Body of pancreas (tissue), 4 donors: ENCODE data around the gene CHN1. TPM values are rescaled to one million over a fixed set of nuclear protein-coding genes. Genes with fewer than 3 reads are reported as not detected.

Source experiments
- ATAC-seq: fragments of 150-250 bp; one replicate; pipeline ENCODE4 v1.9.1; 2016
- DNase-seq, 4 donors: peaks; one replicate each; pipeline ENCODE4 v3.0.0-alpha.2; 2019
- H3K27ac ChIP-seq, 4 donors: fragments of 200-600 bp; sonication (generic); 1 replicate in 3 of 4; 2 replicates in 1 of 4; pipeline versions ENCODE4 v1.5.1 to v1.6.1; 2016 to 2019; ENCODE audit warnings: mild to moderate bottlenecking in 1 of 4, mixed read lengths in 1 of 4, moderate library complexity in 1 of 4
- H3K27me3 ChIP-seq, 2 donors: fragments of 200-600 bp; sonication (generic); one replicate each; pipeline ENCODE4 v1.6.0; 2016; ENCODE audit warnings: mild to moderate bottlenecking in 1 of 2
- H3K36me3 ChIP-seq, 2 donors: fragments of 200-600 bp; sonication (generic); replicated peaks in 1 of 2; 2 replicates each; pipeline ENCODE4 v1.5.1; 2016; ENCODE audit warnings: low read depth in 2 of 2; ENCODE audit not compliant: insufficient read depth in 1 of 2
- H3K4me1 ChIP-seq: fragments of 200-600 bp; sonication (generic); one replicate; pipeline ENCODE4 v1.6.0; 2016
- H3K4me3 ChIP-seq, 2 donors: fragments of 200-600 bp; sonication (generic); 1 replicate in 1 of 2; 2 replicates in 1 of 2; pipeline ENCODE4 v1.5.1; 2016 to 2019
- H3K9me3 ChIP-seq, 3 donors: fragments of 200-600 bp; sonication (generic); 1 replicate in 2 of 3; 2 replicates in 1 of 3; pipeline ENCODE4 v1.5.1; 2016
- POLR2A ChIP-seq, 3 donors: fragments of 450-650 bp; IDR thresholded peaks; one replicate each; pipeline ENCODE4 v1.6.1; 2016; ENCODE audit warnings: antibody characterized with exemption in 3 of 3, mild to moderate bottlenecking in 2 of 3
- WGBS, 2 donors: methylation state at CpG; one replicate each; pipeline ENCODE4 v1.1.5; 2017; 5-methylcytosine and 5-hydroxymethylcytosine counted together
- intact Hi-C: fragments of 100-400 bp; cut with DNase I; formaldehyde crosslinking; loops from one replicate; pipeline ENCODE4 v1.15.1; 2023
- total RNA-seq, 2 donors: library from RNA; depleted of rRNA; stranded (reverse); fragments of >200 nt; gene quantifications; one replicate each; pipeline ENCODE4 v1.1.0, GENCODE V29; 2016
- TF ChIP-seq, protein P1 (sequence below), 7 experiments: fragments of 450-650 bp in 4 of 7; fragments of 200-600 bp in 3 of 7; sonication (generic) in 3 of 7; IDR thresholded peaks; one replicate each; pipeline ENCODE4 v1.5.1; 2016 to 2019; ENCODE audit warnings: antibody characterized with exemption in 7 of 7

The CHN1 gene
- total RNA-seq, 2 donors from 2014 or later = 2.9 to 11.9 TPM

DNA sequence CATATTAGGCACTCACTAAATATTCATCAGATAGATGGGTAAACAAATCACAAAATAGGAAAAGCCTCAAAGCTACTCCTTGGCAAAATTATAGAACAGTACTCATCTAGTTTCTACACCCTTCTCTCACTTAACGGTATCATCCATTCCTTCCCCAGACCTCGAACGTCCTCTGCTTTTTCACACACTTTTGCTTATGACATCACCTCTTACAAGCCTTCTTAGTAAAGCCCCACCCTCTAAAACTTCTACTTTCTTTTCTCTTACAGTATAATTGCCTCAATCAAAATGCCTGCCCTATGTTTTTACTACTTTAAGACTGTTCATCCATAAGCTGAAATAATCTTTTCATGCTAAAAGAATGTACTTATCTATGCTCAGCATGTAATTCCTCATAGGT lies 8.1 kb downstream of the CHN1 start:
- intact Hi-C loops = no loop called here
- no peak for TF ChIP-seq POLR2A (IDR thresholded peaks at IDR 0.05)
- TF ChIP-seq, protein P1, sequence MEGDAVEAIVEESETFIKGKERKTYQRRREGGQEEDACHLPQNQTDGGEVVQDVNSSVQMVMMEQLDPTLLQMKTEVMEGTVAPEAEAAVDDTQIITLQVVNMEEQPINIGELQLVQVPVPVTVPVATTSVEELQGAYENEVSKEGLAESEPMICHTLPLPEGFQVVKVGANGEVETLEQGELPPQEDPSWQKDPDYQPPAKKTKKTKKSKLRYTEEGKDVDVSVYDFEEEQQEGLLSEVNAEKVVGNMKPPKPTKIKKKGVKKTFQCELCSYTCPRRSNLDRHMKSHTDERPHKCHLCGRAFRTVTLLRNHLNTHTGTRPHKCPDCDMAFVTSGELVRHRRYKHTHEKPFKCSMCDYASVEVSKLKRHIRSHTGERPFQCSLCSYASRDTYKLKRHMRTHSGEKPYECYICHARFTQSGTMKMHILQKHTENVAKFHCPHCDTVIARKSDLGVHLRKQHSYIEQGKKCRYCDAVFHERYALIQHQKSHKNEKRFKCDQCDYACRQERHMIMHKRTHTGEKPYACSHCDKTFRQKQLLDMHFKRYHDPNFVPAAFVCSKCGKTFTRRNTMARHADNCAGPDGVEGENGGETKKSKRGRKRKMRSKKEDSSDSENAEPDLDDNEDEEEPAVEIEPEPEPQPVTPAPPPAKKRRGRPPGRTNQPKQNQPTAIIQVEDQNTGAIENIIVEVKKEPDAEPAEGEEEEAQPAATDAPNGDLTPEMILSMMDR (IDR thresholded peaks at IDR 0.05) = no peak

DNA sequence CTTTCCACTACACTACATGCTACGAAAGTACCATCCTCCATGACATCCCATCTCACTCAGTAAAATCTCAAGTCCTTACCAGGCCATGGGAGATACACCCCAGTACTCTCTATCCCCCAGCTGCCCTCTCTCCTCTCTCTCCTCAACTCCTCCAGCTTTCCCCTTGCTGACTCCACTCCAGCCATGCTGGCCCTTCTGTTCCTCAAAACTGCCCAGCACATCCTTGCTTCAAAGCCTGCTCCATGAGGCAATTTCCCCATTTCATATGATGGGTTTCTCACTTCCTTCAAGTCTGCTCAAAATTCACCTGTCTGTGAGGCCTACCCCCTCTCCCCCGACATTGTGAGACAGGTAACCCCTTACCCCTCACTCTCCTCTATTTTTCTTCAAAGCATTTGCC lies 8.6 kb downstream of the CHN1 start:
- TF ChIP-seq POLR2A (IDR thresholded peaks at IDR 0.05) = no peak
- TF ChIP-seq, protein P1 (IDR thresholded peaks at IDR 0.05) = no peak
- Histone ChIP-seq H3K9me3 (no peaks in the 10 kb centered on the region), H3K4me1 (no peaks in the 10 kb centered on the region), H3K4me3 (no peak overlapping the region), H3K27ac (no peak overlapping the region), H3K36me3 (no peaks in the 10 kb centered on the region), H3K27me3 (no peaks in the 10 kb centered on the region)
- intact Hi-C loops = no loop called here
- DNase-seq (no peak), ATAC-seq (no peak)
- 83 to 86% methylated on average over 2 of the region's 2 CpGs for WGBS, 2 donors

More for the DNA sequence above, 8.1 kb downstream of the CHN1 start:
- H3K36me3 ChIP-seq = no peaks in the 10 kb centered on the region
- no peaks in the 10 kb centered on the region for H3K27me3 ChIP-seq
- 82 to 89% methylated on average over 3 of the region's 3 CpGs for WGBS, 2 donors
- no peaks in the 10 kb centered on the region for H3K9me3 ChIP-seq
- ATAC-seq (no peak), DNase-seq (no peak)
- H3K27ac ChIP-seq = no peak overlapping the region
- no peak overlapping the region for H3K4me3 ChIP-seq
- H3K4me1 ChIP-seq = no peaks in the 10 kb centered on the region

DNA sequence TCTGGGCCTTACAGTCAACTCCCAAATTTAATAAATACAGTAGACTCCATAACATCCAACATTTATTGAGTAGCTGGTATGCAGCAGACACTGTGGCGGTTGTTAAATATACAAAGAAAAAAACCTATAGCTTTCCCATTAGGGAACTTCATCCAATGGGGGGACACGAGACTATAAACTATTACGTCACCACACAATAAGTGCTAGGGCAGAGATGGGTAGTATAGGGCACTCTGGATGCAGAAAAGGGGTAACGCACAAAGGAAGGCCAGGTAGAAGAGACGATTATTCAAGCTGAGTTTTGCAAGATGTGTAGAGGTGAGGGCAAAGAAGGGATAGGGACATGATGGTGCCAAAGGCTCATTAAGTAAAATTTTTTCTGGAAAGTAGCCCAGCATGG lies 10.8 kb downstream of the CHN1 start:
- DNase-seq = no peak
- intact Hi-C loops = no loop called here
- Histone ChIP-seq H3K36me3 (no peaks in the 10 kb centered on the region), H3K4me1 (no peaks in the 10 kb centered on the region), H3K4me3 (no peak overlapping the region), H3K27ac (no peak overlapping the region), H3K9me3 (no peaks in the 10 kb centered on the region), H3K27me3 (no peaks in the 10 kb centered on the region)
- no peak for TF ChIP-seq POLR2A (IDR thresholded peaks at IDR 0.05)
- TF ChIP-seq, protein P1 (IDR thresholded peaks at IDR 0.05) = no peak
- ATAC-seq = no peak
- WGBS, 2 donors = 72 to 91% methylated on average over 5 of the region's 5 CpGs

DNA sequence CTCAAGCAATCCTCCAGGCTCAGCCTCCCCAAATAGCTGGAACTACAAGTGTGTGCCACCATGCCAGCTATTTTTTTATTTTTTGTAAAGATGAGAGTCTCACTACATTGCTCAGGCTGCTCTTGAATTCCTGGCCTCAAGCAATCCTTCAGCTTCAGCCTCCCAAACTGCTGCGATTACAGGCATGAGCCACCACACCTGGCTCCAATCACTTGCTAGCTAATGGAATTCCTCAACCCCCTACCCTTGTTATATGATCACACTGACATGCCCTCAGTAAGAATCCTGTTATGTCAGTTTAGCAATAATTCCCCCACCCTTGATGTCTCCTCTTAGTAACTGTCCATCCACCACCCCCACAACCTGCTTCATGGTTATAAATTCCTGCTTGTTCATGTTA lies 12.3 kb downstream of the CHN1 start:
- Histone ChIP-seq H3K27ac (no peak overlapping the region), H3K4me1 (no peaks in the 10 kb centered on the region), H3K4me3 (no peak overlapping the region), H3K9me3 (no peaks in the 10 kb centered on the region), H3K27me3 (no peaks in the 10 kb centered on the region), H3K36me3 (no peaks in the 10 kb centered on the region)
- WGBS, 2 donors = 95 to 100% methylated on average over 1 of the region's 1 CpG
- intact Hi-C loops = no loop called here
- TF ChIP-seq POLR2A (IDR thresholded peaks at IDR 0.05) = no peak
- TF ChIP-seq, protein P1 (IDR thresholded peaks at IDR 0.05) = no peak
- DNase-seq = no peak
- no peak for ATAC-seq

DNA sequence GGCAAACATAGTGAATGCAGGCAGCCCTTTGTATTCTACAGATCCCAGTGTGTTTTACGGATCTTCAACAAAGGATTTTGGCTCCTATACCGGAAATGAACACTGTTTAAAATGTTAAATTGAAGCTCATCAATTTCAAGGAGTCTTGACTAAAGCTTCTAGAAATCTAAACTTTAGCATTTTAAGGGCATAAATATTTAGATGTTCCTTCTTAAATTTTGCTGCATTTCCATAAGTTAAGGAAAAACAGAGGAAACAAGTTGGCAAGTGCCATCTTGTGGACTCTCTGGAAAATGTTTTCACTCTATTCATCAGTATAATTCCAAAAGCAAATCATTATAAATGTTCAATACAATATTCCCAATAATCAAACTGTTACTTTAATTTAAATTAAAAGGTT lies 19.6 kb downstream of the CHN1 start:
- TF ChIP-seq POLR2A (IDR thresholded peaks at IDR 0.05) = no peak
- TF ChIP-seq, protein P1 (IDR thresholded peaks at IDR 0.05) = peak in 5 of 7 experiments; percentile 36 to 52 (median 44)
- WGBS, 2 donors = 80 to 83% methylated on average over 2 of the region's 2 CpGs
- intact Hi-C loops = loop anchor here (5.0 kb wide), 1 partner anchor 213 kb away; no protein-coding TSS in a partner anchor

More for the DNA sequence above, 19.6 kb downstream of the CHN1 start:
- no peak overlapping the region for H3K27ac ChIP-seq
- H3K9me3 ChIP-seq = no peaks in the 10 kb centered on the region
- DNase-seq = no peak
- ATAC-seq = no peak
- H3K4me1 ChIP-seq = no peaks in the 10 kb centered on the region
- no peaks in the 10 kb centered on the region for H3K36me3 ChIP-seq
- no peaks in the 10 kb centered on the region for H3K27me3 ChIP-seq
- H3K4me3 ChIP-seq = no peak overlapping the region
